HG03342 (cell line): ENCODE results near the gene KLHL22.

Experiments used
- ATAC-seq: cut with Tn5 transposase; IDR thresholded peaks from one replicate; pipeline ENCODE4 v1.9.1; 2021; ENCODE audit warnings: mild to moderate bottlenecking, moderate library complexity; ENCODE audit not compliant: unreplicated experiment

The KLHL22 gene

GRCh38 chr22:20450551-20450906 is 45.1 kb downstream of the KLHL22 start:
- ATAC-seq: no peak

GRCh38 chr22:20449819-20450550 is 45.6 kb downstream of the KLHL22 start:
- ATAC-seq: no peak

- no peak for ATAC-seq
Measured at GRCh38 chr22:20448630-20449029, 47.0 kb downstream of the KLHL22 start.

- ATAC-seq: no peak
Measured at GRCh38 chr22:20446383-20446970, 49.1 kb downstream of the KLHL22 start.

GRCh38 chr22:20444325-20444724 is 51.3 kb downstream of the KLHL22 start:
- ATAC-seq: no peak

- no peak for ATAC-seq
Measured at GRCh38 chr22:20442485-20443284, 52.9 kb downstream of the KLHL22 start.

GRCh38 chr22:20441631-20442484 is 53.7 kb downstream of the KLHL22 start:
- ATAC-seq: no peak

- no peak for ATAC-seq
Measured at GRCh38 chr22:20440637-20441591, 54.7 kb downstream of the KLHL22 start.

GRCh38 chr22:20439928-20440575 is 55.5 kb downstream of the KLHL22 start:
- ATAC-seq: no peak

- no peak for ATAC-seq
Measured at GRCh38 chr22:20439556-20439927, 56.1 kb downstream of the KLHL22 start.

- no peak for ATAC-seq
Measured at GRCh38 chr22:20438678-20439492, 56.7 kb downstream of the KLHL22 start.

GRCh38 chr22:20438427-20438677 is 57.2 kb downstream of the KLHL22 start:
- no peak for ATAC-seq

- ATAC-seq: no peak
Measured at GRCh38 chr22:20437613-20438426, 57.8 kb downstream of the KLHL22 start, which contains the start of gene SCARF2. TSS of gene SCARF2 (minus strand) at chr22:20437825. CDS start at chr22:20437754, 71 bp downstream.

- ATAC-seq: no peak
Measured at GRCh38 chr22:20436768-20437612, 58.6 kb downstream of the KLHL22 start.

- ATAC-seq: no peak
Measured at GRCh38 chr22:20436307-20436767, 59.3 kb downstream of the KLHL22 start.

GRCh38 chr22:20435436-20436306 is 59.9 kb downstream of the KLHL22 start:
- ATAC-seq: no peak
